Measurements from ENCODE around the gene PHYKPL.

DNA sequence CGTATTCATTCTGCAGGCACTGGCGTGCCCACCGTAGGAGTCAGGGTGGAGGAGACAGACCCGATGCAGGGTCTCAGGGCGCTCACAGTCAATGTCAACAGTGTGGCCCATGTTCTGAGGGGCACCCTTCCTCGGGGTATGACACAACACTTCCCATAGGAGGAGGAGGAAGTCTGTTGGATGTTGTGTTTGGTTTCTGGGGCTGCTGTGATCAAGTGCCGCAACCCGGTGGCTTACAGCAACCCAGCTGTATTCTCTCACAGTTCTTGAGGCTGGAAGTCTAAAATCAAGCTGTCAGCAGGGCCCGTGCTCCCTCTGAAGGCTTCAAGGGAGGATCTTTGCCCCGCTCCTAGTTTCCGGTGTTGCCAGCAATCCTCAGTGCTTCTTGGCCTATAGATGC, 33.9 kb downstream of the PHYKPL start:
- TF ChIP-seq CTCF (IDR thresholded peaks at IDR 0.05): no peak
- no peak for TF ChIP-seq POLR2A (IDR thresholded peaks at IDR 0.05)
